Activated CD4-positive, CD25-positive, alpha-beta regulatory T cell treated with anti-CD3 and anti-CD28 coated beads, Interleukin-2, amount 50 U/mL, for 24 hours (primary cell): Measurements from ENCODE around the gene MRPL17.

Experiments used
- ATAC-seq, 2 donors: fragments of 150-1000 bp; cut with Tn5 transposase; one replicate each; pipeline ENCODE4 v1.10.0; 2021; ENCODE audit warnings: mild to moderate bottlenecking in 1 of 2, moderate library complexity in 1 of 2

Gene MRPL17

GRCh38 chr11:6631361-6631890 lies 51.7 kb downstream of the MRPL17 start:
- no peak for ATAC-seq

GRCh38 chr11:6630632-6631291 lies 52.4 kb downstream of the MRPL17 start:
- no peak for ATAC-seq
